Nephron (organoid): Measurements from ENCODE around the gene NKAIN2.

ENCODE experiments used
- H3K27ac Mint-ChIP-seq, 3 experiments: 2 replicates each; pipeline ENCODE4 v1.8.0; 2020; ENCODE audit warnings: mixed read lengths in 3 of 3, mild to moderate bottlenecking in 2 of 3, moderate library complexity in 1 of 3
- H3K27me3 Mint-ChIP-seq: 2 replicates; pipeline ENCODE4 v1.8.0; 2021; ENCODE audit warnings: low read depth, mild to moderate bottlenecking, moderate library complexity, mixed read lengths
- H3K36me3 Mint-ChIP-seq: 2 replicates; pipeline ENCODE4 v1.8.0; 2020; ENCODE audit warnings: low read depth, mixed read lengths
- H3K4me1 Mint-ChIP-seq: 2 replicates; pipeline ENCODE4 v1.8.0; 2020; ENCODE audit warnings: mixed read lengths
- H3K4me3 Mint-ChIP-seq, 3 experiments: 2 replicates each; pipeline ENCODE4 v1.8.0; 2020; ENCODE audit warnings: mild to moderate bottlenecking in 3 of 3, mixed read lengths in 3 of 3, moderate library complexity in 2 of 3
- H3K9me3 Mint-ChIP-seq: 2 replicates; pipeline ENCODE4 v1.8.0; 2020; ENCODE audit warnings: mixed read lengths
- CTCF ChIP-seq, 3 experiments: fragments of 200-600 bp; sonication (generic); IDR thresholded peaks; one replicate each; pipeline ENCODE4 v1.5.0; 2021; ENCODE audit warnings: antibody characterized with exemption in 3 of 3; ENCODE audit not compliant: unreplicated experiment in 3 of 3

Gene NKAIN2

GRCh38 chr6:124770784-124771183 is 967.1 kb downstream of the NKAIN2 start:
- no peak overlapping the region for H3K27ac Mint-ChIP-seq
- no peak for TF ChIP-seq CTCF (IDR thresholded peaks at IDR 0.05; ENCODE audit: unreplicated experiment in 3 of 3)
- H3K4me3 Mint-ChIP-seq, result no peak overlapping the region
- peaks cover 6% of the 10 kb centered on the region for H3K4me1 Mint-ChIP-seq
- no peaks in the 10 kb centered on the region for H3K27me3 Mint-ChIP-seq
- no peaks in the 10 kb centered on the region for H3K36me3 Mint-ChIP-seq
- no peaks in the 10 kb centered on the region for H3K9me3 Mint-ChIP-seq

GRCh38 chr6:124772733-124773319 is 969.2 kb downstream of the NKAIN2 start:
- no peaks in the 10 kb centered on the region for H3K36me3 Mint-ChIP-seq
- H3K9me3 Mint-ChIP-seq, result no peaks in the 10 kb centered on the region
- no peaks in the 10 kb centered on the region for H3K27me3 Mint-ChIP-seq
- no peak overlapping the region for H3K4me3 Mint-ChIP-seq
- H3K27ac Mint-ChIP-seq, result no peak overlapping the region
- no peak for TF ChIP-seq CTCF (IDR thresholded peaks at IDR 0.05; ENCODE audit: unreplicated experiment in 3 of 3)
- H3K4me1 Mint-ChIP-seq, result peaks cover 6% of the 10 kb centered on the region

- Mint-ChIP-seq H3K4me1 (peaks cover 6% of the 10 kb centered on the region), H3K9me3 (no peaks in the 10 kb centered on the region), H3K36me3 (no peaks in the 10 kb centered on the region), H3K4me3 (no peak overlapping the region), H3K27me3 (no peaks in the 10 kb centered on the region), H3K27ac (no peak overlapping the region)
- TF ChIP-seq CTCF (IDR thresholded peaks at IDR 0.05; ENCODE audit: unreplicated experiment in 3 of 3), result no peak
These were observed 971.5 kb downstream of the NKAIN2 start for GRCh38 chr6:124775121-124775520.

GRCh38 chr6:124777863-124778262 is 974.2 kb downstream of the NKAIN2 start:
- Mint-ChIP-seq H3K36me3 (no peaks in the 10 kb centered on the region), H3K9me3 (no peaks in the 10 kb centered on the region), H3K27me3 (no peaks in the 10 kb centered on the region), H3K4me3 (no peak overlapping the region), H3K4me1 (no peaks in the 10 kb centered on the region), H3K27ac (no peak overlapping the region)
- TF ChIP-seq CTCF (IDR thresholded peaks at IDR 0.05; ENCODE audit: unreplicated experiment in 3 of 3), result no peak

GRCh38 chr6:124780623-124781022 is 977.0 kb downstream of the NKAIN2 start:
- H3K9me3 Mint-ChIP-seq, result no peaks in the 10 kb centered on the region
- no peaks in the 10 kb centered on the region for H3K36me3 Mint-ChIP-seq
- no peak for TF ChIP-seq CTCF (IDR thresholded peaks at IDR 0.05; ENCODE audit: unreplicated experiment in 3 of 3)
- H3K4me1 Mint-ChIP-seq, result no peaks in the 10 kb centered on the region
- no peak overlapping the region for H3K4me3 Mint-ChIP-seq
- H3K27me3 Mint-ChIP-seq, result no peaks in the 10 kb centered on the region
- no peak overlapping the region for H3K27ac Mint-ChIP-seq

GRCh38 chr6:124783344-124783743 is 979.7 kb downstream of the NKAIN2 start:
- H3K4me1 Mint-ChIP-seq, result no peaks in the 10 kb centered on the region
- H3K4me3 Mint-ChIP-seq, result no peak overlapping the region
- H3K27ac Mint-ChIP-seq, result no peak overlapping the region
- H3K27me3 Mint-ChIP-seq, result no peaks in the 10 kb centered on the region
- H3K9me3 Mint-ChIP-seq, result peaks cover 3% of the 10 kb centered on the region
- no peaks in the 10 kb centered on the region for H3K36me3 Mint-ChIP-seq
- TF ChIP-seq CTCF (IDR thresholded peaks at IDR 0.05; ENCODE audit: unreplicated experiment in 3 of 3), result no peak
